CMK (cell line): ENCODE results near the gene NUDT4.
"Not testable (repeated sequence)": the region's sequence is repeated elsewhere in the genome, so short reads cannot be mapped to it uniquely, and the experiment has no call there.

Experiments
- DNase-seq: peaks from one replicate; pipeline ENCODE4 v3.0.0-alpha.2; 2010; ENCODE audit warnings: low read depth

The NUDT4 gene

GRCh38 chr12:93368766-93369165 lies 9.0 kb upstream of the NUDT4 start:
- no peak for DNase-seq

GRCh38 chr12:93369505-93369904 lies 8.2 kb upstream of the NUDT4 start:
- DNase-seq: no peak

- DNase-seq: no peak
These were observed 6.8 kb upstream of the NUDT4 start for GRCh38 chr12:93370947-93371346.

- DNase-seq: no peak
These were observed 3.6 kb upstream of the NUDT4 start for GRCh38 chr12:93373961-93374656.

GRCh38 chr12:93375906-93376305 lies 1.8 kb upstream of the NUDT4 start:
- no peak for DNase-seq

GRCh38 chr12:93376436-93377251 lies 1.1 kb upstream of the NUDT4 start:
- no peak for DNase-seq

- DNase-seq: not testable (repeated sequence)
These were observed 672 bp downstream of the NUDT4 start for GRCh38 chr12:93378196-93378997.

- no peak for DNase-seq
These were observed 1.2 kb downstream of the NUDT4 start for GRCh38 chr12:93378998-93379325.

GRCh38 chr12:93379326-93379980 lies 1.7 kb downstream of the NUDT4 start:
- no peak for DNase-seq

GRCh38 chr12:93379981-93380361 lies 2.2 kb downstream of the NUDT4 start:
- no peak for DNase-seq

- no peak for DNase-seq
These were observed 2.9 kb downstream of the NUDT4 start for GRCh38 chr12:93380480-93381121.

- DNase-seq: no peak
These were observed 3.6 kb downstream of the NUDT4 start for GRCh38 chr12:93381161-93381975.

GRCh38 chr12:93381976-93382437 lies 4.3 kb downstream of the NUDT4 start:
- DNase-seq: not testable (repeated sequence)

- DNase-seq: no peak
These were observed 10.1 kb downstream of the NUDT4 start for GRCh38 chr12:93387780-93388179.

GRCh38 chr12:93390031-93390430 lies 12.3 kb downstream of the NUDT4 start:
- no peak for DNase-seq

GRCh38 chr12:93390549-93391297 lies 13.0 kb downstream of the NUDT4 start:
- no peak for DNase-seq

- no peak for DNase-seq
These were observed 15.7 kb downstream of the NUDT4 start for GRCh38 chr12:93393425-93393824.

GRCh38 chr12:93397412-93397811 lies 19.7 kb downstream of the NUDT4 start:
- no peak for DNase-seq

- DNase-seq: not testable (repeated sequence)
These were observed 21.6 kb downstream of the NUDT4 start for GRCh38 chr12:93399183-93399863.
